ENCODE data around the gene PPP1R1C.

DNA sequence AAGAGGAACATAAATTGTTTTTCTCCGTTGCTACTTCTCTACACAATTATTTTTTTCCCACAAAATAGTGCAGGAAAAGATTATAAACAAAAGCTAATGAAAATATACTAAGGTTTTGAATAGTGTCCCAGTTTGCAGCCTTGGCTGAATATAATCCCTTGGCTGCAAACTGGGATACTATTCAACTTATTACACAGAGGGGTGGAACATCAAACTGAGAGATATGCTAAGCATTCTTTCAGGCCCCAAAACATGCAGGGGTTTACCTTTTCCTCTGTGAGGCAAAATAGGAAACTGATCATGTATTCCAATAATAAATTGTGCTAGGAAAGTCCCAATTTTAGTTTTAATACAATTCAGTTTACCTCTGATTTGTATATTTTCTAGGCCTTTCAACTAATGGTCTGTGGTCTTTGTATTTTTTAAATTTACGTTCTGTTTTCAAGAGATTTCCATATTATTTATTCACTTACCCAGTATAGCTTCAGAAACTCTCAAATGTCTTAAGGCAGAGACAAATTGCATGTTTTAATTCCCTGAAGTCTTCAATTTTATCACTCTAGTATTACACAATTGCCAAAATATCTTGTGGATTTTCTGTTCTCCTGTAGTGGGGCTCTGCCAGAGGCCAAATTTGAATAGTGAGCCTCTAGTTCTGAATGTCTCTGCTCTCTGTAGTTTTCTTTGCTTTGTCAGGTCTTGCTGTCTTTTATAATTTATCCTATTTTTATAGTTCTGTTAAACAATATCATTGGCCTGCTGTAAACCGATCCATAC, 63.9 kb downstream of the PPP1R1C start:
- TF ChIP-seq, protein P1, sequence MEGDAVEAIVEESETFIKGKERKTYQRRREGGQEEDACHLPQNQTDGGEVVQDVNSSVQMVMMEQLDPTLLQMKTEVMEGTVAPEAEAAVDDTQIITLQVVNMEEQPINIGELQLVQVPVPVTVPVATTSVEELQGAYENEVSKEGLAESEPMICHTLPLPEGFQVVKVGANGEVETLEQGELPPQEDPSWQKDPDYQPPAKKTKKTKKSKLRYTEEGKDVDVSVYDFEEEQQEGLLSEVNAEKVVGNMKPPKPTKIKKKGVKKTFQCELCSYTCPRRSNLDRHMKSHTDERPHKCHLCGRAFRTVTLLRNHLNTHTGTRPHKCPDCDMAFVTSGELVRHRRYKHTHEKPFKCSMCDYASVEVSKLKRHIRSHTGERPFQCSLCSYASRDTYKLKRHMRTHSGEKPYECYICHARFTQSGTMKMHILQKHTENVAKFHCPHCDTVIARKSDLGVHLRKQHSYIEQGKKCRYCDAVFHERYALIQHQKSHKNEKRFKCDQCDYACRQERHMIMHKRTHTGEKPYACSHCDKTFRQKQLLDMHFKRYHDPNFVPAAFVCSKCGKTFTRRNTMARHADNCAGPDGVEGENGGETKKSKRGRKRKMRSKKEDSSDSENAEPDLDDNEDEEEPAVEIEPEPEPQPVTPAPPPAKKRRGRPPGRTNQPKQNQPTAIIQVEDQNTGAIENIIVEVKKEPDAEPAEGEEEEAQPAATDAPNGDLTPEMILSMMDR (IDR thresholded peaks at IDR 0.05) = no peak
- no peak for TF ChIP-seq POLR2A (IDR thresholded peaks at IDR 0.05)
- TF ChIP-seq EP300 (IDR thresholded peaks at IDR 0.05) = no peak
- TF ChIP-seq POLR2AphosphoS5 (IDR thresholded peaks at IDR 0.05) = no peak
